Hindlimb muscle (tissue), 1 donor: ENCODE data around the gene GRIP1. TPM values are rescaled to one million over a fixed set of nuclear protein-coding genes. Genes with fewer than 3 reads are reported as not detected.

Source experiments
- DNase-seq: peaks from one replicate; pipeline ENCODE4 v3.0.0-alpha.2; 2013
- polyA plus RNA-seq: library from polyadenylated mRNA; unstranded; fragments of 120-200 nt; gene quantifications from one replicate; pipeline ENCODE4 v1.2.1, GENCODE V29; 2013; ENCODE audit not compliant: insufficient read length

GRIP1 gene
- polyA plus RNA-seq, 1 donor = 0.89 TPM

GRCh38 chr12:66380769-66381535 lies 297.9 kb downstream of the GRIP1 start:
- DNase-seq = no peak

DNA sequence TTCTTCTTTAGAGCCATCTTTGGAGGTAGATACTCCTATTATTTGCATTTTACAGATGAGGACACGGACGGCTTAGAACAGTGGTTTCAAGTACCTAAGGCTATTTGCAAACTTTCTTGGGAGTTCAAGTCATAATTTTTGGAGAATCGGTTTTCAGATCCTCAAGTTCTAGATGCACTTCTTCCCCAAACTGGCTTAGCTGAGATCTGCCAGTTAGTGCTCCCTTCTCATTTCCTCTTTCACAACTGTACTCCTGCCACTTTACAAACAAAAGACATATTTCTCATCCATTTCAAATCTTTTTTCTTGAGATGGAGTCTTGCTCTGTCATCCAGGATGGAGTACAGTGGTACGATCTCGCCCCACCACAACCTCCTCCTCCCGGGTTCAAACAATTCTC lies 299.3 kb downstream of the GRIP1 start:
- no peak for DNase-seq

- DNase-seq = no peak
Measured at GRCh38 chr12:66375560-66375959, 303.3 kb downstream of the GRIP1 start.

GRCh38 chr12:66371982-66372381 lies 306.9 kb downstream of the GRIP1 start:
- DNase-seq = no peak

DNA sequence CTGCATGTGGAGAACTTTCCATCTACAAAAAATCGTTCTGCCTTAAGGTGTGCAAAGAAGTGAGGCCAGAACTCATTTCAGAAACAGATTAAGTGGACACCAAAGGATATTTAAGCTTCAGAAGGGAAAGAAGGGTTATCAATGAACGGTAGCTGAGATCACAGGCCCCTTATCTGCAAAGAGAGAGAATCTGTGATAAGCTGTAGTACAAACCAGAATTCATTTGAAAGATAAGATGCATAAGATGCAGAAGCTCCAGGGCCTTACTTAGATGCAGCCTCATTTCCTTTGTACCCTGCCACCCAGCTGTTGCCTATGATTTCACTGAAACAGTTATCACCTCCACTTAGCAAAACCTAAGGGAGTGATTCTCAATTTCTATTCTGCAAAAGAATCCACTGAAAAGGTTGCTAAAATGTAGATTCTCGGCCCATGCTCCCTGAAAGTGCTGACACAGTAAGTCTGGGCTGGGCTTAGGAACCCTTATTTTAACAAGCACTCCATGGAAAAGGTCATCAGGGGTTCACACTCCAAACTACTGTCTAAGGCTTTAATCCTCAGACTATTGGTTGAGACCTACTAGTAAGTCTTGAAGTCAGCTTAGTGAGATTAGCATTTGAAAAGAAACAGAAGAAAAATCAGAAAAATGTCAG lies 311.7 kb downstream of the GRIP1 start:
- DNase-seq = no peak

DNA sequence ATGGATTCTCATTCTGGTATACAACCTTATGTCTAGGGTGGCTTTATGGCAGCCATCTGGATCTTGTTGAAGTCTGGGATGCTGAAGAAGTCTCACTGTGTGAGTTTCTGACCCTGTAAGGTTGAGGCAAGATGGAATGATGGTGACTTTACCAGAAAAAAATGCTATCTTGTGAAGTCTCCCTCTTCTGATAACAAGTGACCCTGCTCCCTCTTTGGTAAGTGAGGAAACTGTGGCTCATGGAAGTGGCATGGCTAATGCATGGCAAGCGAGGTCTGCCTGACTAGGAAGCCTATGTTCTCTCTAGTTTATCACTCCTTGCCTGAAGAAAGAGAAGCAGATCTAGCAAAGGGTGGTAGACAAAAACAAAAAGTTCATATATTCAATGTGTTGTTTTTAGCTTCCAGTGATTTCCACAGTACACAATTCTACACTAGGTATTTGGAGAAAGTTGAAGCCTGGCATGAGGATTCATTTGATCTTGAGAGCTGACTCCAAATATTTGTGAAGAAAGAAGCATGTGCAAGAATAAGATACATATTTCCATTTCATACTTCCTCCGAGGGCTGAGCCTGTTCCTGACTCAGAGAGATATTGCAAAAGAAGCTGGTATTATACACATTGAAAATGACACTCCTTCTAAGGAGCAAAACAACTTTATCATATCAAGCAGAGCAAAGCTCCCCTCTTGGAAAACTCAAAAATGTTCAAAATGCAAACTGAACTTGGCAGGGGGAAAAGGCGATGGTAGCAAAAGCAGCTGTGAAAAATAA lies 313.0 kb downstream of the GRIP1 start:
- DNase-seq = no peak

- no peak for DNase-seq
Measured at GRCh38 chr12:66361703-66362102, 317.2 kb downstream of the GRIP1 start.

DNA sequence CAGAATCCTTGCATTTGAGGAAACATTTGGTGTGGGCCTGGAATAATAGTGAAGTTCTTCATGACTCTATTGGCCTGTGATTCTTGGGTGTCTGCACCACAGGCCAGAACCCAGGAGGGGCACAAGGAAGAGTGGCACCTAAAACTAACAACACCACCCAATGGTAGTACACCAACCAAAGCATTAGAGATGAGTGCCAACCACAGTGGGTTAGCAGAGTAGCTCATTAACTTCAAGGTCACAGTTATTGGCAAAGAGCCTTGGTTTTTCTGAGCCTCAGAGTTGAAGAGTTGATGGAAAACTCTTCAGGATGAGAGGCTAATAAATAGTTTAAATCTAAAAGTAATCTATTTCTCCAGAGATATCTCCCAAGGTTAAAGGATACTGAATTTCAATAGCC lies 319.6 kb downstream of the GRIP1 start:
- DNase-seq = no peak

- DNase-seq = no peak
Measured at GRCh38 chr12:66354291-66354690, 324.6 kb downstream of the GRIP1 start.

GRCh38 chr12:66352899-66353298 lies 326.0 kb downstream of the GRIP1 start:
- no peak for DNase-seq

- peak; percentile 11 for DNase-seq
Measured at GRCh38 chr12:66352197-66352596, 326.7 kb downstream of the GRIP1 start.

DNA sequence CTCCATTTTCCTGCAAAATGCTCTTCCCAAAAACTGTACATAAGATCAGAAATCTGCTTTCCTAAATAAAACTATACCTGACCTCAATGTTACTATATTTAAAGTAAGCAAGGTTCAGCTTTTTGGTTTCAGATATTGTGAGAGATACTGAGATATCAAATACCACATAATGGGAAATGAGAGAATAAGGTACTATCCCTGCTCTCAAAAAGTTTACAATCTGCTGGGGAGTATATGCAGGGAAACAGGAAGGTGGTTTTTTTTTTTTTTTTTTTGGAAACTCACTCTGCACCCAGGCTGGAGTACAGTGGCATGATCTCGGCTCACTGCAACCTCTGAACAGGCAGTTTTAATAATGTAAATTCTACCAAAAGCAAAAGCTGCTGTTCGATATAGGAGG lies 327.6 kb downstream of the GRIP1 start:
- DNase-seq = no peak

GRCh38 chr12:66345956-66346355 lies 332.9 kb downstream of the GRIP1 start:
- no peak for DNase-seq

DNA sequence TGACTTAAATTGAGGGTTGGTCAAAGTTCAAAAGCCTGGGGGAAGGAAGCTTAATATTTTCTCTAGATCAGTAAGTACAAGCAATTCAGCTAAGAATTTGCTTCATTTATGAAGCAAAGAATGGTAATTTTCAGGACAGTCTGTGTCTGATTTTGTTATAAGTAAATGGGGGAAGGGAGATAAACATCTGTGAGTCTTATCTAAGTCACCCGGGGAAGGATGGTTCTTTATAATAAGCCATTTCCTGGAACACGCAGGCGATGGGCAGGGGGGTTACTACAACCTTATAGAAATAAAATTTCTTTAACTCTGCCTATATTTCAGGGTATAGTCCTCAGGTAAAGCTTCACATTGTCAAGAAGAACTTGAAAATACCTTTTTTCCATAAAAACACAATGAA lies 333.7 kb downstream of the GRIP1 start:
- DNase-seq = no peak

GRCh38 chr12:66341126-66341525 lies 337.8 kb downstream of the GRIP1 start:
- DNase-seq = no peak

- DNase-seq = no peak
Measured at GRCh38 chr12:66340131-66340530, 338.7 kb downstream of the GRIP1 start.

DNA sequence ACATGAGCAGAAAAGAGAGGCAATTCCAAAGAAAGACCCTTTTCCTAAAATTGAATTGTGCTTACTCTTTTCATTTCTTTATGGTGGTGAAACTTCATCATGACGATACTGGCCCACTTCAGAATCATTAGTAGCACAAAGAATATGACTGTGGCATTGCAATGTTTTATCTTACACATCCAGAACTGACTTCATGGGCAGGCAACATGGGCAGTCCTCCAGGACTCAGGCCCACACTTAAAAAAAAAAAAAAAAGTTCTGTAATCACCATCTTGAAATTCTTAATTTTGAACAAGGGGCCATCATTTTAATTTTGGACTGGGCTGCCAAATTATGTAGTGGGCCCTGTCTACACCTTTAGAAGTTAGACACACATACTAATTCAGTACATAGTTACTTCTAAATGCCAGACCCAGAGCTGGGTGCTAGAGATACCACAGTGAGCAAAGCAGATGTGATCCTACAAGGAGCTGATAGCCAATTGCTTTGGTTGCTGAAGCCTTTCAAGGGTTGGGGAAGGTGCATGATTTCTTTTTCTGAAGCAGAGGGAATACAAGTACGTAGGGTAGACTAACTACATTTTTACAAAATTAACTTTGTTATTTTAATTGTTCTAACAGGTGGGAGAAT lies 341.4 kb downstream of the GRIP1 start:
- DNase-seq = no peak

DNA sequence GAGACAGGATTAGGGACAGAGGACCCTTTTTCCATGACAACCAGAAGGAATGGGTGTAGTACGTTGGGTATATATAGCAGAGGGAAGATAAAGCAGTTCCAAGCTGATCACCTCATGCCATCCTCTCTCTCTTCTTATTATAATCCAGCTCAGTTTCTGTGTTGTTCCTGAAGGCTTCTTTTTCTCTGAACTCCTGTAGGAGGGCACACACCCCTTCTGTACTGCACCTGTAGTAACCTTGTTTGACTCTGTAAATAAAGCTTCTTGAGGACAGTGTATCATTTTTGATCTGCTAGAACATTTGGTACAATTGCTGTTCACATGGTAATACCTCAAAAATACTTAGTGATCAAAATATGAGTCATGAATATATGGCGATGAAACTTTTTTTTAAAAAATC lies 343.1 kb downstream of the GRIP1 start:
- DNase-seq = no peak

- no peak for DNase-seq
Measured at GRCh38 chr12:66331814-66332213, 347.1 kb downstream of the GRIP1 start.

DNA sequence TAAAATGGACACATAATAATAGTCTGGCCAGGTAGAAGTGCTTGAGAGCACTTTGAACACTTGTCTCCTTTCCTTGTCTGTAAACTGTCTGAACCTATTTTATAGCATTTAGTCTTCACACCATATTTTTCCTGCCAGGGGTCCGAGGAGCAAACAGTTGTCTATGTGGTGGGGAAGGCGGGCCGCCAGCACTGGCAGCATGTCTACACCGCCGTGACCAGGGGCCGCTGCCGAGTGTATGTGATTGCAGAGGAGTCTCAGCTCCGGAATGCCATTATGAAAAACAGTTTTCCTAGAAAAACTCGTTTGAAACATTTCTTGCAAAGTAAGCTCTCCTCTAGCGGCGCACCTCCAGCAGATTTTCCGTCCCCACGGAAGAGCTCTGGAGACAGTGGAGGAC lies 347.9 kb downstream of the GRIP1 start:
- no peak for DNase-seq

GRCh38 chr12:66329941-66330340 lies 348.9 kb downstream of the GRIP1 start:
- DNase-seq = no peak

DNA sequence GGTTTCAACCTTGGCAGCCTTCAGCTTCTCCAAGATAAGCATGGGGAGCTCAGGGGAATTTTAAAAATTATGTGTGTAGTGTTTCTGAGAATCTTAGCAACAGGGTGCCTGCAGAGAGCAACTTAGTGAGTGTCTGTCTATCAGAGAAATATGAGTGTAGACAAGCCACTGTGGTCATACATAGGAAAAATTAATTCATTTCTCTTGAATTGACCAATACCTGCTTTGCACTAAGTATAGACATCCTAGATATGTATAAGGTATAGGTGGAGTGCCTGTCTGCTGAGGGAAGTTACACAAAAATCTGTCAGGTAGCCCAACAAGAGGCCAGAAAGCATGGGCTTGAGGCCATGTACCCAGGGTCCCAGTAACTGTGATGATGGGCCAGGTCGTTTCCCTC lies 355.9 kb downstream of the GRIP1 start:
- DNase-seq = no peak

- no peak for DNase-seq
Measured at GRCh38 chr12:66321435-66321834, 357.4 kb downstream of the GRIP1 start.
